ENCODE results near the gene KIRREL2.

GRCh38 chr19:35901055-35901644, 44.4 kb downstream of the KIRREL2 start:
- TF ChIP-seq CTCF (IDR thresholded peaks at IDR 0.05) (no peak), EP300 (IDR thresholded peaks at IDR 0.05) (no peak), POLR2A (IDR thresholded peaks at IDR 0.05) (no peak)
